Endodermal cell (in vitro differentiated cells): ENCODE measurements around the gene UQCRC1. TPM values are rescaled to one million over a fixed set of nuclear protein-coding genes. Genes with fewer than 3 reads are reported as not detected.

ENCODE experiments used
- microRNA-seq: library from miRNA; unstranded; fragments of <30 nt; microRNA quantifications from one replicate; pipeline ENCODE4 v1.2.0, GENCODE V29; 2020; ENCODE audit warnings: borderline microRNAs expressed
- total RNA-seq, 2 donors: library from RNA; stranded (reverse); fragmentation: NEBNext Ultra II Directional in 1 of 2; extraction: Animal tissue kit (Norgen Biotek cat#: 25700) in 1 of 2; gene quantifications; 2 replicates in 1 of 2; 3 replicates in 1 of 2; pipeline ENCODE4 v1.2.1, GENCODE V29; 2021

Gene UQCRC1
- total RNA-seq, 2 donors from 2014 or later: 231 to 289 TPM

Small RNAs within 50 kb of the gene (microRNA-seq; reads per million reads assigned to microRNA genes)
- gene MIR4793: not detected
- not detected for gene MIR6823
- gene MIR711: not detected

Other genes with a start within 250 kb of the UQCRC1 start
- 1 to 10 TPM in 1 of 2 donors, under 1 TPM in 1; 0.13 to 1.4 TPM for gene FBXW12, start 237.4 kb downstream of the UQCRC1 start, total RNA-seq
- 100 to 1,000 TPM; 175 to 216 TPM for gene PLXNB1, start 179.6 kb downstream of the UQCRC1 start, total RNA-seq
- 10 to 100 TPM; 14.5 to 14.6 TPM for gene CCDC51, start 169.5 kb downstream of the UQCRC1 start, total RNA-seq
- gene TMA7, start 169.4 kb downstream of the UQCRC1 start, total RNA-seq: 100 to 1,000 TPM; 290 to 326 TPM
- gene ATRIP, start 162.9 kb downstream of the UQCRC1 start, total RNA-seq: 10 to 100 TPM; 11.7 to 16.1 TPM
- 100 to 1,000 TPM; 192 to 193 TPM for gene SHISA5, start 105.5 kb downstream of the UQCRC1 start, total RNA-seq
- gene PFKFB4, start 52.8 kb downstream of the UQCRC1 start, total RNA-seq: 10 to 100 TPM; 12.6 to 19.0 TPM
- gene UCN2, start 45.9 kb downstream of the UQCRC1 start, total RNA-seq: not detected
- gene COL7A1, start 14.3 kb downstream of the UQCRC1 start, total RNA-seq: 10 to 100 TPM; 15.7 to 16.6 TPM
- under 1 TPM in 1 of 2 donors, not detected in 1; 0.57 TPM for gene TMEM89, start 12.1 kb upstream of the UQCRC1 start, total RNA-seq
- gene SLC26A6, start 25.8 kb upstream of the UQCRC1 start, total RNA-seq: 10 to 100 TPM; 65.1 to 75.6 TPM
- gene CELSR3, start 53.2 kb upstream of the UQCRC1 start, total RNA-seq: 10 to 100 TPM; 20.7 to 30.1 TPM
- gene NCKIPSD, start 76.3 kb upstream of the UQCRC1 start, total RNA-seq: 10 to 100 TPM; 30.9 to 32.5 TPM
- gene IP6K2, start 107.6 kb upstream of the UQCRC1 start, total RNA-seq: 100 to 1,000 TPM; 104 to 127 TPM
- 10 to 100 TPM; 38.9 to 41.2 TPM for gene PRKAR2A, start 238.2 kb upstream of the UQCRC1 start, total RNA-seq